Cardiac muscle cell (in vitro differentiated cells and primary cell): ENCODE data around the gene SLA2. TPM values are rescaled to one million over a fixed set of nuclear protein-coding genes. Genes with fewer than 3 reads are reported as not detected.

Source experiments
- DNase-seq, 2 donors: peaks; one replicate each; pipeline versions ENCODE4 v3.0.0 to v3.0.0-alpha.2; 2010 to 2017; ENCODE audit warnings: low read depth in 1 of 2, low spot score in 1 of 2
- H3K27ac ChIP-seq: fragments of 200-600 bp; sonication (generic); 2 replicates; pipeline ENCODE4 v1.5.1; 2016
- H3K27me3 ChIP-seq: fragments of 200-600 bp; sonication (generic); 2 replicates; pipeline ENCODE4 v1.6.0; 2016; ENCODE audit warnings: control low read depth
- H3K36me3 ChIP-seq: fragments of 200-600 bp; sonication (generic); 2 replicates; pipeline ENCODE4 v1.5.1; 2016; ENCODE audit warnings: control low read depth
- H3K4me1 ChIP-seq: fragments of 200-600 bp; sonication (generic); 2 replicates; pipeline ENCODE4 v1.8.1; 2017; ENCODE audit warnings: low read depth, mild to moderate bottlenecking, mixed run types
- H3K4me3 ChIP-seq: fragments of 200-600 bp; sonication (generic); 2 replicates; pipeline ENCODE4 v1.5.1; 2016; ENCODE audit warnings: mild to moderate bottlenecking
- H3K9me3 ChIP-seq: fragments of 200-600 bp; sonication (generic); 2 replicates; pipeline ENCODE4 v1.5.1; 2017; ENCODE audit warnings: low read depth, mild to moderate bottlenecking, control low read depth
- polyA plus RNA-seq: library from polyadenylated mRNA; unstranded; fragments of >200 nt; fragmentation: Nextera tagmentation; extraction: Ambion mirVana; gene quantifications from 2 replicates; pipeline ENCODE4 v1.2.1, GENCODE V29; 2016
- total RNA-seq: library from RNA; depleted of rRNA; stranded (reverse); fragments of >200 nt; gene quantifications from 2 replicates; pipeline ENCODE4 v1.2.3, GENCODE V29; 2016
- TF ChIP-seq, protein P1 (sequence below): IDR thresholded peaks from 2 replicates; pipeline ENCODE4 v1.5.1; 2012; ENCODE audit warnings: low read depth, mild to moderate bottlenecking, low read length

The SLA2 gene
- total and polyA plus RNA-seq, 2 experiments from 2014 or later, result 0.21 TPM; not detected in 1

DNA sequence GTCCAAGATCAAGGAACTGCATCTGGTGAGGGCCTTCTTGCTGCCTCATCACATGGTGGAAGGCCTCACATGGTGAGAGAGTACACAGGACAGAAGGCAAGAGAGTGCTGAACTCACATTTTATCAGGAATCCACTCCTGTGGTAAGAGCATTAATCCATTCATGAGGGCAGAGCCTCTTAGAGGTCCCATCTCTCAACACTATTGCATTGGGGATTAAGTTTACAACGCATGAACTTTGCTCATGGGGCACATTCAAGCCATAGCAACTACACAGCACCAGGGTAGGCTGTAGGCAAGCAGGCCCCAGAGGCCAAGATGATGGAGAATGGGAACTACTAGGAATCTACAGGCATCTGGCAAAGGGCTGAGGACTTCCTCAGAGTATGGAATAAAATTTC is 82.6 kb downstream of the SLA2 start:
- H3K36me3 ChIP-seq, result no peaks in the 10 kb centered on the region
- H3K27me3 ChIP-seq, result no peaks in the 10 kb centered on the region
- H3K27ac ChIP-seq, result no peak overlapping the region
- DNase-seq, result no peak
- no peaks in the 10 kb centered on the region for H3K9me3 ChIP-seq
- no peaks in the 10 kb centered on the region for H3K4me1 ChIP-seq
- TF ChIP-seq, protein P1, sequence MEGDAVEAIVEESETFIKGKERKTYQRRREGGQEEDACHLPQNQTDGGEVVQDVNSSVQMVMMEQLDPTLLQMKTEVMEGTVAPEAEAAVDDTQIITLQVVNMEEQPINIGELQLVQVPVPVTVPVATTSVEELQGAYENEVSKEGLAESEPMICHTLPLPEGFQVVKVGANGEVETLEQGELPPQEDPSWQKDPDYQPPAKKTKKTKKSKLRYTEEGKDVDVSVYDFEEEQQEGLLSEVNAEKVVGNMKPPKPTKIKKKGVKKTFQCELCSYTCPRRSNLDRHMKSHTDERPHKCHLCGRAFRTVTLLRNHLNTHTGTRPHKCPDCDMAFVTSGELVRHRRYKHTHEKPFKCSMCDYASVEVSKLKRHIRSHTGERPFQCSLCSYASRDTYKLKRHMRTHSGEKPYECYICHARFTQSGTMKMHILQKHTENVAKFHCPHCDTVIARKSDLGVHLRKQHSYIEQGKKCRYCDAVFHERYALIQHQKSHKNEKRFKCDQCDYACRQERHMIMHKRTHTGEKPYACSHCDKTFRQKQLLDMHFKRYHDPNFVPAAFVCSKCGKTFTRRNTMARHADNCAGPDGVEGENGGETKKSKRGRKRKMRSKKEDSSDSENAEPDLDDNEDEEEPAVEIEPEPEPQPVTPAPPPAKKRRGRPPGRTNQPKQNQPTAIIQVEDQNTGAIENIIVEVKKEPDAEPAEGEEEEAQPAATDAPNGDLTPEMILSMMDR, result no peak
- no peak overlapping the region for H3K4me3 ChIP-seq

DNA sequence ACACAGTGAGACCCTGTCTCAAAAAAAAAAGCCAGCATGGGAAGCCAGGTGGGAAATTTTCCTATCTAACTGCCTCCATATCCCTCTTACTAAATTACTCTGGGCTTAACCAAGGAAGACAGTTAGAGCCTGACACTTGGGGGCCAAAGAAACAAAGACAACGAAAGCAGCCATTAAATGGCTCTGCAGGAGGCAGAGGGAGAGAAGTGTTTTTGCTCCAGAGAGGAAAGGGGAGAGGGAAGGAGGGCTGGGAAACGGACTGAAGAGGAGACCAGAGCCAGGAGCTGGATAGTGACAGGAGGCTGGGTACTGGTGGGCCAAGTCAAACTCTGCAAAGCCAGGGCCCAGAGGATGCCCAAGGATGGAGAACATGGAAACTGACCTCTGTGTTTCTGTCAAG is 83.3 kb downstream of the SLA2 start:
- no peak for DNase-seq
- no peak overlapping the region for H3K27ac ChIP-seq

More for the DNA sequence above, 83.3 kb downstream of the SLA2 start:
- no peaks in the 10 kb centered on the region for H3K36me3 ChIP-seq
- H3K4me3 ChIP-seq, result no peak overlapping the region
- no peaks in the 10 kb centered on the region for H3K4me1 ChIP-seq
- no peaks in the 10 kb centered on the region for H3K27me3 ChIP-seq
- no peaks in the 10 kb centered on the region for H3K9me3 ChIP-seq
- TF ChIP-seq, protein P1, result no peak

Other genes with a start within 250 kb of the SLA2 start
- 579 and 882 TPM in 2 replicates for gene MYL9, start 104.7 kb downstream of the SLA2 start, total RNA-seq
- 1,085 and 1,624 TPM in 2 replicates for gene MYL9, start 104.7 kb downstream of the SLA2 start, polyA plus RNA-seq
- 52.8 and 59.4 TPM in 2 replicates for gene TGIF2, start 72.6 kb downstream of the SLA2 start, total RNA-seq
- gene TGIF2, start 72.6 kb downstream of the SLA2 start, polyA plus RNA-seq, result 69.5 and 90.6 TPM in 2 replicates
- gene RAB5IF, start 40.4 kb downstream of the SLA2 start, total RNA-seq, result 88.0 and 123 TPM in 2 replicates
- gene RAB5IF, start 40.4 kb downstream of the SLA2 start, polyA plus RNA-seq, result 114 and 162 TPM in 2 replicates
- gene NDRG3, start 99.9 kb upstream of the SLA2 start, total RNA-seq, result 29.1 and 31.1 TPM in 2 replicates
- gene NDRG3, start 99.9 kb upstream of the SLA2 start, polyA plus RNA-seq, result 43.4 and 58.7 TPM in 2 replicates
- gene DSN1, start 127.6 kb upstream of the SLA2 start, total RNA-seq, result 10.2 and 13.7 TPM in 2 replicates
- 12.4 and 18.6 TPM in 2 replicates for gene DSN1, start 127.6 kb upstream of the SLA2 start, polyA plus RNA-seq
- 0.32 TPM in 1 of 2 replicates, not detected in the other for gene TLDC2, start 229.9 kb upstream of the SLA2 start, total RNA-seq
- not detected in 2 replicates for gene TLDC2, start 229.9 kb upstream of the SLA2 start, polyA plus RNA-seq